HG03139 (cell line): ENCODE results near the gene ZNF77.
"Not testable (repeated sequence)": the region's sequence is repeated elsewhere in the genome, so short reads cannot be mapped to it uniquely, and the experiment has no call there.

Experiments
- ATAC-seq: cut with Tn5 transposase; IDR thresholded peaks from one replicate; pipeline ENCODE4 v1.9.1; 2021; ENCODE audit not compliant: unreplicated experiment

Gene ZNF77

GRCh38 chr19:2944775-2945574 lies at the start of gene ZNF77:
Gene ZNF77 (minus strand): TSS chr19:2944971. CDS start chr19:2944840, 131 bp downstream.
- peak; percentile 93 for ATAC-seq

GRCh38 chr19:2993579-2993978 lies 48.8 kb upstream of the ZNF77 start:
- ATAC-seq = no peak

- no peak for ATAC-seq
Measured at GRCh38 chr19:2992958-2993357, 48.2 kb upstream of the ZNF77 start.

GRCh38 chr19:2992333-2992732 lies 47.6 kb upstream of the ZNF77 start:
- ATAC-seq = not testable (repeated sequence)

GRCh38 chr19:2989236-2989946 lies 44.6 kb upstream of the ZNF77 start:
- ATAC-seq = no peak

GRCh38 chr19:2988568-2988967 lies 43.8 kb upstream of the ZNF77 start:
- ATAC-seq = no peak

GRCh38 chr19:2987797-2988196 lies 43.0 kb upstream of the ZNF77 start:
- no peak for ATAC-seq

- ATAC-seq = no peak
Measured at GRCh38 chr19:2986951-2987524, 42.3 kb upstream of the ZNF77 start.

- no peak for ATAC-seq
Measured at GRCh38 chr19:2984215-2984528, 39.4 kb upstream of the ZNF77 start.

GRCh38 chr19:2983351-2984214 lies 38.8 kb upstream of the ZNF77 start:
- no peak for ATAC-seq

GRCh38 chr19:2982983-2983350 lies 38.2 kb upstream of the ZNF77 start:
- ATAC-seq = no peak

- ATAC-seq = no peak
Measured at GRCh38 chr19:2982561-2982960, 37.8 kb upstream of the ZNF77 start.

- ATAC-seq = no peak
Measured at GRCh38 chr19:2981898-2982297, 37.1 kb upstream of the ZNF77 start.

GRCh38 chr19:2978772-2979171 lies 34.0 kb upstream of the ZNF77 start:
- no peak for ATAC-seq

- ATAC-seq = no peak
Measured at GRCh38 chr19:2978166-2978767, 33.5 kb upstream of the ZNF77 start.

GRCh38 chr19:2977746-2978138 lies 33.0 kb upstream of the ZNF77 start:
- no peak for ATAC-seq

GRCh38 chr19:2977001-2977745 lies 32.4 kb upstream of the ZNF77 start, which contains the start of gene TLE6:
Gene TLE6 (plus strand): TSS chr19:2977564. CDS start chr19:2978234, 670 bp downstream.
- peak; percentile 95 for ATAC-seq

- ATAC-seq = no peak
Measured at GRCh38 chr19:2976609-2977000, 31.8 kb upstream of the ZNF77 start.

- no peak for ATAC-seq
Measured at GRCh38 chr19:2974342-2975041, 29.7 kb upstream of the ZNF77 start.
